H1 (cell line): ENCODE results near the gene PGM1. TPM values are rescaled to one million over a fixed set of nuclear protein-coding genes. Genes with fewer than 3 reads are reported as not detected.
"Not testable (repeated sequence)": the region's sequence is repeated elsewhere in the genome, so short reads cannot be mapped to it uniquely, and the experiment has no call there.

Source experiments
- CTCF ChIA-PET: fragments of 300-600 bp; sonication (Branson Sonifier 250); formaldehyde crosslinking; loops from one replicate; lab custom pipeline; 2021; ENCODE audit not compliant: partially characterized antibody; lab: Charles Lee
- POLR2A ChIA-PET: fragments of 300-600 bp; sonication (Branson Sonifier 250); formaldehyde crosslinking; loops from one replicate; lab custom pipeline; 2021; ENCODE audit warnings: inconsistent platforms; ENCODE audit not compliant: partially characterized antibody; lab: Charles Lee
- DNase-seq, 2 experiments: peaks; one replicate each; pipeline versions ENCODE4 v3.0.0 to v3.0.0-alpha.2; 2010 to 2022; ENCODE audit warnings: low spot score in 2 of 2, low read depth in 1 of 2, mixed read lengths in 1 of 2
- FAIRE-seq: peaks from 2 replicates; lab custom pipeline; 2011; peaks lifted over from hg19 to GRCh38; lab: Jason Lieb, UNC
- H2AFZ ChIP-seq: 2 replicates; pipeline ENCODE4 v1.8.1; 2012; ENCODE audit warnings: low read length, inconsistent platforms
- H2AK5ac ChIP-seq: 2 replicates; pipeline ENCODE4 v1.6.1; 2013; ENCODE audit warnings: low read depth, low read length
- H2BK120ac ChIP-seq: replicated peaks from 2 replicates; pipeline ENCODE3; 2013; ENCODE audit warnings: low read depth, low read length, inconsistent platforms
- H2BK12ac ChIP-seq: 2 replicates; pipeline ENCODE4 v1.6.1; 2013; ENCODE audit warnings: low read depth, low read length
- H2BK15ac ChIP-seq: 2 replicates; pipeline ENCODE4 v1.6.1; 2013; ENCODE audit warnings: low read length
- H2BK20ac ChIP-seq: 2 replicates; pipeline ENCODE4 v1.6.1; 2013; ENCODE audit warnings: low read length
- H2BK5ac ChIP-seq: 2 replicates; pipeline ENCODE4 v1.6.1; 2013; ENCODE audit warnings: low read depth, low read length
- H3K14ac ChIP-seq: 2 replicates; pipeline ENCODE4 v1.6.1; 2013; ENCODE audit warnings: inconsistent platforms; ENCODE audit not compliant: insufficient read length
- H3K18ac ChIP-seq: 2 replicates; pipeline ENCODE4 v1.6.1; 2013; ENCODE audit warnings: low read length; ENCODE audit errors: extremely low read depth
- H3K23ac ChIP-seq: 2 replicates; pipeline ENCODE4 v1.6.1; 2013; ENCODE audit warnings: inconsistent platforms; ENCODE audit not compliant: insufficient read length
- H3K23me2 ChIP-seq: 2 replicates; pipeline ENCODE4 v1.6.1; 2013; ENCODE audit warnings: low read depth, low read length
- H3K27ac ChIP-seq: 2 replicates; pipeline ENCODE4 v1.6.1; 2011; ENCODE audit warnings: low read depth, low read length, inconsistent platforms
- H3K27me3 ChIP-seq, 4 experiments: replicated peaks in 1 of 4; 1 replicate in 1 of 4; 2 replicates in 3 of 4; pipeline versions ENCODE4 v1.6.1 to v1.8.1; 2011 to 2013; ENCODE audit warnings: low read length in 3 of 4, mild to moderate bottlenecking in 3 of 4, inconsistent platforms in 2 of 4, mixed read lengths in 2 of 4, moderate library complexity in 1 of 4; ENCODE audit not compliant: control insufficient read depth in 3 of 4, insufficient read depth in 3 of 4; ENCODE audit errors: extremely low read depth in 1 of 4
- H3K36me3 ChIP-seq, 4 experiments: 2 replicates each; pipeline versions ENCODE4 v1.6.1 to v1.8.1; 2011 to 2013; ENCODE audit warnings: mild to moderate bottlenecking in 4 of 4, low read length in 3 of 4, moderate library complexity in 2 of 4, control low read depth in 1 of 4, inconsistent platforms in 1 of 4; ENCODE audit not compliant: insufficient read depth in 4 of 4, control insufficient read depth in 2 of 4
- H3K4ac ChIP-seq: replicated peaks from 2 replicates; pipeline ENCODE3; 2013; ENCODE audit warnings: low read length, low read depth, mixed read lengths, inconsistent platforms; ENCODE audit not compliant: insufficient read length
- H3K4me1 ChIP-seq, 4 experiments: replicated peaks in 1 of 4; 1 replicate in 1 of 4; 2 replicates in 3 of 4; pipeline versions ENCODE4 v1.6.1 to v1.8.1; 2011 to 2013; ENCODE audit warnings: low read length in 3 of 4, inconsistent platforms in 2 of 4, mixed read lengths in 1 of 4; ENCODE audit not compliant: insufficient read depth in 4 of 4, control insufficient read depth in 3 of 4
- H3K4me2 ChIP-seq, 2 experiments: 2 replicates each; pipeline versions ENCODE4 v1.6.1 to v1.8.1; 2011 to 2013; ENCODE audit warnings: low read depth in 2 of 2, low read length in 2 of 2, control low read depth in 1 of 2, inconsistent platforms in 1 of 2, mild to moderate bottlenecking in 1 of 2; ENCODE audit not compliant: insufficient read depth in 1 of 2
- H3K4me3 ChIP-seq, 4 experiments: fragments of 200-600, 300-600 bp in 1 of 4; sonication (generic), shearing (Covaris generic), sonication (Bioruptor Twin) in 1 of 4; 2 replicates each; pipeline versions ENCODE4 v1.5.1 to v1.8.1; 2011 to 2016; ENCODE audit warnings: low read length in 4 of 4, low read depth in 3 of 4, control low read depth in 2 of 4, inconsistent platforms in 2 of 4, mild to moderate bottlenecking in 2 of 4, mixed read lengths in 1 of 4, moderate library complexity in 1 of 4; ENCODE audit not compliant: insufficient read depth in 2 of 4; ENCODE audit errors: extremely low read depth in 1 of 4
- H3K56ac ChIP-seq: replicated peaks from 2 replicates; pipeline ENCODE3; 2013; ENCODE audit warnings: low read depth, mild to moderate bottlenecking, mixed read lengths, low read length, inconsistent platforms; ENCODE audit not compliant: insufficient read length
- H3K79me1 ChIP-seq: 2 replicates; pipeline ENCODE4 v1.6.1; 2013; ENCODE audit warnings: low read depth, low read length, control low read depth
- H3K79me2 ChIP-seq, 2 experiments: 2 replicates each; pipeline versions ENCODE4 v1.6.1 to v1.8.1; 2012 to 2013; ENCODE audit warnings: low read length in 2 of 2, mild to moderate bottlenecking in 2 of 2, inconsistent platforms in 1 of 2; ENCODE audit not compliant: insufficient read depth in 2 of 2, control insufficient read depth in 1 of 2
- H3K9ac ChIP-seq, 4 experiments: replicated peaks in 1 of 4; 1 replicate in 1 of 4; 2 replicates in 3 of 4; pipeline versions ENCODE4 v1.6.1 to v1.8.1; 2011 to 2013; ENCODE audit warnings: low read depth in 3 of 4, low read length in 3 of 4, control low read depth in 2 of 4, mild to moderate bottlenecking in 2 of 4, moderate library complexity in 2 of 4, inconsistent platforms in 1 of 4; ENCODE audit errors: extremely low read depth in 1 of 4
- H3K9me3 ChIP-seq, 2 experiments: 2 replicates each; pipeline versions ENCODE4 v1.6.1 to v1.8.1; 2012 to 2013; ENCODE audit warnings: mild to moderate bottlenecking in 2 of 2, moderate library complexity in 2 of 2, control low read depth in 1 of 2, inconsistent platforms in 1 of 2, low read depth in 1 of 2, low read length in 1 of 2, mixed read lengths in 1 of 2; ENCODE audit not compliant: insufficient read depth in 2 of 2
- H4K20me1 ChIP-seq, 2 experiments: replicated peaks in 1 of 2; 2 replicates each; pipeline versions ENCODE3 to v1.8.1; 2011 to 2013; ENCODE audit warnings: inconsistent platforms in 2 of 2, low read length in 2 of 2, mild to moderate bottlenecking in 1 of 2; ENCODE audit not compliant: insufficient read depth in 2 of 2, control insufficient read depth in 1 of 2
- H4K5ac ChIP-seq: 2 replicates; pipeline ENCODE4 v1.6.1; 2013; ENCODE audit warnings: low read length, low read depth, mixed read lengths, inconsistent platforms; ENCODE audit not compliant: insufficient read length
- H4K8ac ChIP-seq: 2 replicates; pipeline ENCODE4 v1.8.0; 2013; ENCODE audit warnings: mild to moderate bottlenecking, moderate library complexity, low read length, inconsistent platforms; ENCODE audit not compliant: insufficient read depth; ENCODE audit errors: extremely low read depth
- H4K91ac ChIP-seq: replicated peaks from 2 replicates; pipeline ENCODE3; 2013; ENCODE audit warnings: low read length, mixed read lengths, inconsistent platforms; ENCODE audit not compliant: insufficient read length
- NANOG ChIP-seq: IDR thresholded peaks from 2 replicates; pipeline ENCODE4 v1.6.1; 2011; ENCODE audit warnings: low read length, low read depth, mild to moderate bottlenecking, inconsistent platforms; ENCODE audit not compliant: insufficient read depth, poor library complexity, severe bottlenecking
- WGBS, 2 experiments: shearing (Covaris generic) in 1 of 2; methylation state at CpG; one replicate each; pipeline versions ENCODE4 v1.1.6 to v1.1.7; 2013 to 2015; ENCODE audit warnings: low lambda C conversion rate in 2 of 2, mixed read lengths in 2 of 2, inconsistent platforms in 1 of 2, low coverage in 1 of 2, missing lambda C conversion rate in 1 of 2; ENCODE audit not compliant: insufficient replicate concordance in 2 of 2, insufficient coverage in 1 of 2, insufficient read length in 1 of 2; ENCODE audit errors: extremely low coverage in 1 of 2, missing lambda C conversion rate in 1 of 2; 5-methylcytosine and 5-hydroxymethylcytosine counted together
- polyA plus RNA-seq, 7 experiments: library from polyadenylated mRNA; depleted of rRNA in 3 of 7; stranded (reverse) in 5 of 7; unstranded in 2 of 7; fragments of >200 nt in 5 of 7; fragments of 200-250 nt in 2 of 7; gene quantifications; 1 replicate in 5 of 7; 2 replicates in 1 of 7; 4 replicates in 1 of 7; pipeline versions ENCODE4 v1.2.1 to v1.2.3, GENCODE V29; 2011 to 2013; ENCODE audit warnings: missing spikeins in 2 of 7, mixed read lengths in 2 of 7
- total RNA-seq: library from RNA; stranded (reverse); fragmentation: NEBNext Ultra II Directional; extraction: Animal tissue kit (Norgen Biotek cat#: 25700); gene quantifications from 2 replicates; pipeline ENCODE4 v1.2.1, GENCODE V29; 2021

Gene PGM1
- total and polyA plus RNA-seq, 2 of the 8 experiments (the other 6 are each of a cell fraction or from before 2014, with no cell fraction given) = 33.0 to 65.4 TPM

- POLR2A ChIA-PET = interaction anchor here (1.0 to 1.9 kb wide), 4 partner anchors 8 to 28 kb away, joined by 3 to 6 read pairs (median 5); partner anchors contain the start of gene PGM1
- not testable (repeated sequence) for H2BK15ac ChIP-seq, H3K79me2 ChIP-seq, H3K27me3 ChIP-seq, DNase-seq, H3K79me1 ChIP-seq, H4K8ac ChIP-seq
- Histone ChIP-seq H3K4me1 (peaks cover 0 to 14% (median 12%) of the 10 kb centered on the region in 4 experiments), H3K4me2 (peak overlapping the region; percentile 55 to 69), H3K4me3 (peak overlapping the region in 2 of 4 experiments; percentile 14 to 46; a peak in 3 of 8 replicates), H4K5ac (peak overlapping the region; percentile 63), H3K27ac (peak overlapping the region; percentile 26; the same call in 1 of the 2 replicates)
- WGBS, 2 experiments = 0% methylated on average over 2 of the region's 2 CpGs; no CpG with 5 or more reads in 1 of the 2 experiments
- TF ChIP-seq NANOG = peak; percentile 82
- TF ChIP-seq, all 59 proteins: peak for 1; not testable (repeated sequence) for 58
- peak overlapping the region; percentile 96 for H4K91ac ChIP-seq
- peak overlapping the region; percentile 93 for H2BK5ac ChIP-seq
- FAIRE-seq = peak; percentile 7
- peak overlapping the region; percentile 89 for H3K18ac ChIP-seq
- peak overlapping the region; percentile 96; the same call in 1 of the 2 replicates for H2BK20ac ChIP-seq
- not testable (repeated sequence) for H3K23me2 ChIP-seq, H3K36me3 ChIP-seq, H2AFZ ChIP-seq, H3K14ac ChIP-seq, H3K23ac ChIP-seq, H4K20me1 ChIP-seq, H3K9me3 ChIP-seq
- peak overlapping the region; percentile 90 for H2BK12ac ChIP-seq
- peak overlapping the region; percentile 73 for H3K56ac ChIP-seq
- H2AK5ac ChIP-seq = peak overlapping the region; percentile 5; the same call in 1 of the 2 replicates
- peak overlapping the region; percentile 100 for H2BK120ac ChIP-seq
- peak overlapping the region; percentile 98 for H3K4ac ChIP-seq
- CTCF ChIA-PET = interaction anchor here (0.7 to 11.1 kb wide), 10 partner anchors 11 to 1028 kb away, joined by 3 to 153 read pairs (median 4); partner anchors contain the start of gene PGM1
- peak overlapping the region in 2 of 4 experiments; percentile 3 to 37; a peak in 2 of 7 replicates for H3K9ac ChIP-seq
Measured at GRCh38 chr1:63574203-63574796, 18.9 kb upstream of the PGM1 start.
